HG03103 (cell line): ENCODE data around the gene JAKMIP2.
"Not testable (repeated sequence)": the region's sequence is repeated elsewhere in the genome, so short reads cannot be mapped to it uniquely, and the experiment has no call there.

Source experiments
- ATAC-seq: cut with Tn5 transposase; IDR thresholded peaks from one replicate; pipeline ENCODE4 v1.9.1; 2021; ENCODE audit warnings: low read depth; ENCODE audit not compliant: unreplicated experiment

Gene JAKMIP2

DNA sequence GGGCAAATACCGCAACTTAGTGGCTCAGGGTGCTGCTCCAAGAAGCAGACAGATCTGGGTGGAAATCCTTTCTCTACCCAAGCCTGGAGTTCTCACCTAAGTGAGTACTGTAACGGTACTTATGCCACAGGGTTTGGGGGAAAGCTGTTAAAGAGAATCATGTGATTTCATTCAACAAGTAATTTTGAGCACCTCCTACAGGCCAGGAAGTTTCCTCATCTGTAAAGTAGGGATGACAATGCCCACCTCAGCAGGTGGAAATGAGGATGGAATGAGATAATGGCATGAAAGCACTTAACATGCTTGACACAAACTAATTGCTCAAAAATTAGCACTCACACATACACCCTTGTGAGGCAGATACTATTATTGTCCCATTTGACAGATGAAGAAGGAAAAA lies 114.1 kb downstream of the JAKMIP2 start:
- ATAC-seq = no peak

DNA sequence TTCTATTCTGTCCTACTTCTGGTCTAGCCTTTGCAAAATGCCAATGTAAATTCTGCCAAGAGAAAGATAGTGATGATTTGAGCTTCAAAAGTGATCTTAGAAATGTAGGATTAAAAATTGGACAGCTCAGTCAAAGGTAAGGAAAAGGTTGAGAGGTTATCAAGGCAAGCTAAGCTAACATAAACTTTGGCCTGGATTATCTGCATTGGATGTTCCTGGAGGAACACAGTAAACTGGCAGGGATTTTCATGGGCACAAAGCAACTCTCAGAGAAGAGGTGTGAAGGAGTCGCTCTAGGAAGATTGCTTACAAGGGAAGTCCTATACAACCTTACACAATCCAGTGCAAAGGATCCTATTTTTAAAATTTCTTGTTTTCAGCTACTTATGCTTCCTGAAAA lies 115.2 kb downstream of the JAKMIP2 start:
- ATAC-seq = no peak

GRCh38 chr5:147666419-147666818 lies 116.1 kb downstream of the JAKMIP2 start:
- ATAC-seq = no peak

DNA sequence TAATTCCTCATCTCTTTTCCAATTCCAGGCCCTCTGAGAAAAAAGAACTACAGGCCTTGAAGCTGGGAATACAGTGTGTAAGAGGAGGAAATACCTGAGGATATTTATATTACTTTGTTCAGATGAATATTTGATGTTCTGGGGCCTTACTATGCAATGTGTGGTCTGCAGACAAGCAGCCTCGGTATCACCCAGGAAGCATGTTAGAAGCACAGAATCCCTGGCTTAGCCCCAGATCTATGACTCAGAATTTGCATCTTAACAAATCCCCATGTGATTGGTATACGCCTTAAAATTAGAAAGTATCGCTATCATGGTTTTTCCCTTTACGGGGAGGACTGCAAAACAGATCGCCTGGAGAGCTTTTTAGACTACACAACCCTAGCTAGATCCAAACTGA lies 121.0 kb downstream of the JAKMIP2 start:
- ATAC-seq = no peak

GRCh38 chr5:147659166-147659929 lies 123.2 kb downstream of the JAKMIP2 start:
- ATAC-seq = no peak

GRCh38 chr5:147658293-147658932 lies 124.1 kb downstream of the JAKMIP2 start:
- ATAC-seq = no peak

DNA sequence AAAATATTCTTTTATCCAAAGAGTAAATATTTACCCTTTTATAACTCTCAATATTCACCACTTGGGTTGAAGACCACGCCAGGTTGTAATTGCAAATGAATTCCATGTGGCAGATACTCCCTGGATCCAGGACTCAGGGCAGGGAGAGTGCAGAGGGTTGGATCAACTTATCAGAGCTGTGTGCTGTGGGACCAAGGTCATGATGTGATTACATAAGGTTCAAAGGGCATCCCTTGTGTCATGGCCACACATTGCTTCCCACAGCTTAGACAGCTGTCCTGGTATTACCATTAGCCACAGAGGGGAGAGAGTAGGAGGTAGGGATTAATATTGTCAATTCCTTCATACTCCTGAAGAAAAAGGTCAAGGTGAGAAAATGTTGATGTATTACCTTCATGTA lies 133.9 kb downstream of the JAKMIP2 start:
- no peak for ATAC-seq

DNA sequence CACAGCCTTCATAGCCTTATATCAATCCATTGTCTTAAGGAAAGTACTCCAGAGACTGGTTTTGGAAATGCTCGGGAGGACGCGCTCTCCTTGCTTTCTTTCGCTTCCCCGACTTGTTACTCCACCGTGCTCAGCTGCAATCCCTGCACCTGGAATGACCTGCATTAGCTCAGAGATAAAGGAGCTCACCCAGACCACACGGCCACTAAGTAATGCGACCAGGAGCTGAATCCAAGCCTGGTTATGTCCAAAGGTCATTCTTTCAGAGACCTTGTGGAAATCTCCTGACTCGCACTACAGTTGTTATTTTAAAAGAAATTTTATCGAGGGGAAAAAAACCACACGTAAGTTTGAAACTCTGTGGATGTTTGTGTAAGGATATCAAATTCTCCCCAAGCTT lies 137.3 kb downstream of the JAKMIP2 start:
- no peak for ATAC-seq

DNA sequence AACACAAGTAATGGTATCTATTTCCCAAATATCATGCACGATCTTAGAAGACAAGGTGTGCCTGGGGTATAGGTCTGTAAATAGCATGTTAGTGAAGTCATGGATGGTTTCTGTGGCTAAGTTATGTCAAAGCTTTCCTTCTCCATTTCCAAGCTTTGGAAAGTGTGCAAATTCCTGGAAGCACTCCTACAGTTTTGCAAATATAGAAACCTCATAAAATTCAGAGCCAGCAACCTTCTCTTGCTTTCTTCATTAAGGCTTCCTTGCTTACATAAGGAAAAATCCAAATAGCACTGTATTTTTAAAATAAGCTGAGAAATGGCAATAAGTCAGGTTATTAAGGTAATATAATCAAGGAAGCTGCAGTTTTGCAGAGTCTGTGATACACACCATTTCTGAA lies 138.1 kb downstream of the JAKMIP2 start:
- no peak for ATAC-seq

- no peak for ATAC-seq
Observed at GRCh38 chr5:147643142-147643541, 139.4 kb downstream of the JAKMIP2 start.

DNA sequence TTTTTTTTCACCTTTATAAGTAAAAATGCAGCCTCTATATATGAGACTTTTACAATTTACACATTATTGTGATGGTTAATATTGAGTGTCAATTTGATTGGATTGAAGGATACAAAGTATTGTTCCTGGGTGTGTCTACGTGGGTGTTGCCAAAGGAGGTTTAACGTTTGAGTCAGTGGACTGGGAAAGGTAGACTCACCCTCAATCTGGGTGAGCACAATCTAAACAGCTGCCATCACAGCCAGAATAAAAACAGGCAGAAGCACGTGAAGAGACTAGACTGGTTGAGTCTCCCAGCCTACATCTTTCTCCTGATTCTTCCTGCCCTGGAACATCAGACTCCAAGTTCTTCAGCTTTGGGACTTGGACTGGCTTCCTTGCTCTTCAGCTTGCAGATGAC lies 139.9 kb downstream of the JAKMIP2 start:
- no peak for ATAC-seq

DNA sequence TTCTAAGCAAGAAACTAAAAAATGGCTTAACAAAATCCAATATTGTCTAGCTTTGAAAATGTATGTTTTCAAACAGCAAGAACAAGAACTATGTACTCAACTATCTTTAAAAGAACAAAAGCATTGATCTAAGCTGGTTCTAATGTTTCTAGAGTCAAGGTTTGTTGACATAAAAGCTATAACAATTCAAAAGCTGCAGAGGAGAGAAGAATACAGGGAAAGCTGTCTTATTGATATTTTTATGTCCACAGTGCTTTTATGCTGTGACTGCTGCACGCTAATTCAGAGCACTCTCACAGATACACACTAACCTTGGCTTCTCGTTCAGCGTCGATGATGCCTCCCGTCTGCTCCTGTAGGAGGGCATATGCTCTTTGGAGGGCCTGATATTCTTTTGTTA lies 143.2 kb downstream of the JAKMIP2 start:
- ATAC-seq = no peak

GRCh38 chr5:147636729-147636984 lies 145.9 kb downstream of the JAKMIP2 start:
- no peak for ATAC-seq

GRCh38 chr5:147635882-147636728 lies 146.4 kb downstream of the JAKMIP2 start:
- no peak for ATAC-seq

DNA sequence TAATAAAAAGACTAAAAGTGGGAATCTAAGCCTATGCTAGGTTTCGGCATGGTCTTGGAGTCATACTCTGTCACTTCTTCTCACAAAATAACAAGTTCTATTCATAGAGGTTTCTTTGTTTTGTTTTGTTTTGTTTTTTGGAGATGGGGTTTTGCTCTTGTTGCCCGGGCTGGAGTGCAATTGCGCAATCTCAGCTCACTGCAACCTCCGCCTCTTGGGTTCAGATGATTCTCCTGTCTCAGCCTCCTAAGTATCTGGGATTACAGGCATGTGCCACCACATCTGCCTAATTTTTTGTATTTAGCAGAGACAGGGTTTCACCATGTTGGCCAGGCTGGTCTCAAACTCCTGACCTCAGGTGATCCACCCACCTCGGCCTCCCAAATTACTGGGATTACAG lies 147.1 kb downstream of the JAKMIP2 start:
- ATAC-seq = not testable (repeated sequence)

- no peak for ATAC-seq
Observed at GRCh38 chr5:147633173-147633572, 149.4 kb downstream of the JAKMIP2 start.

DNA sequence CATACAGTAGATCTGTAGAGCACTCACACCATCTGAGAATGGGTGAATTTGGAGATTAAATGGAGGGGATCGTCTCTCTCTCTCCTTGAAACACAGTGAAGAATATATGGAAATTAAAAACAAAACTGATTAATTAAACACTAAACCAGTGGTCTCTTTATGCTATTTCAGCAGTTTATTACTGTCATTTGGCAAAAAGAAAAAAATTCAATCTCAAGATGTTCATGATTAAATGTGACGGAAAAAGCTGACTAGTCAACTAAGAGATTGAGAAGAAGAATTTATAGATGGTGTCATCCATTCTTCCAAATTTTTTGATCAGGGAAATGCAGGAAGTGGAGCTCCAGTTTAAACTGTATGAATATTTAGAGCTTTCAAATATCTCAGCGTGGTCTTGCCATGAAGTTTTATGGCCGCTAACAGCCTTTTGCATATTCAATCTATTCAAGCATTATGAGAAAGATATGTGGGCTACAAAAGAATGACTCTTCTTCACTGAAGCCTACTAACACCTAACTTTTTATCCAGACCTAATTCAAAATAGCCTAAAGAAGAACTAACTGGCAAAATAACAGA lies 151.0 kb downstream of the JAKMIP2 start:
- ATAC-seq = no peak

GRCh38 chr5:147629196-147629595 lies 153.3 kb downstream of the JAKMIP2 start:
- no peak for ATAC-seq

- ATAC-seq = peak; percentile 95
Observed at GRCh38 chr5:147628058-147628895, 154.3 kb downstream of the JAKMIP2 start.

GRCh38 chr5:147626464-147626863 lies 156.1 kb downstream of the JAKMIP2 start:
- no peak for ATAC-seq
